ENCODE results near the gene MKS1. TPM values are rescaled to one million over a fixed set of nuclear protein-coding genes. Genes with fewer than 3 reads are reported as not detected.

MKS1 gene
- total RNA-seq, 1 experiment from 2014 or later: 24.8 TPM

DNA sequence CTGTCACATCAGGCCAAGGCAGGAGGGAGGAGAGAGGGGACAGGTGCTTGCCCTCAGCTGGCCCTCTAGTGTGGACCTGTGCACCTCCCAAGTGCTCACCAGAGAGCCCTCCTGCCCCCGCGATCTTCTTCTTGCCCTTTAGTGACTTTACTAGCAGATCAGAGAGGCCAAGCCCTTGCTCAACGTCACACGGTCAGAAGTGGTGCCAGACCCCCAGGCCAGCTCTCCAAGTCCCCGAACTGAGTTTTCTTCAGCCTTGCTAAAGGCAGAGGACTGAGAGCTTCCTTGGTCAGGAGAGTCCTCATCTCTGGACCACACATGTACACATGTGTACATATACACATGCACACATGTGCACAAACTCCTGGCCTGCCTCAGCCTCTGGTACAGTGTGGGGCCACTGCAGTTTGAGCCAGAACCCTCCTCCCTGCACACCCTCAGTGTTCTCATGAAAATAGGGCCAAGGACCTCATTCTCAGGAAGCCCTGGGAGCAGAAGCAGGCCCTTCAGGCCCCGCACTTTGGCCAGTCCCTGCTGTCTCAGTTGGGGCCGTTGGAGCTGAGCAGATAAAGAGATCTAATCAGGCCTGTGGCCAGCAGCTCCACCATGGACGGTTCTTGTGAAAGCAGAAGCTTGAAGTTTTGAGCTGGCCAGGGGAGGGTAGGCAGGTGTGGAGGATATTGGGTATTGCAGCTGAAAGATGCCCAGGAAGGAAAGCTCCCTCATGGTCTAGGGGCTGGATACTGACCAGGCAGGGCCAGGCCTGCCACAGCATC lies 33.9 kb downstream of the MKS1 start:
- no peak overlapping the region for H3K27ac Mint-ChIP-seq
- Histone ChIP-seq H2BK120ac (ENCODE audit: low read depth, low read length, poor library complexity, severe bottlenecking) (no peak overlapping the region), H2BK5ac (ENCODE audit: insufficient read length, low read length) (no peak overlapping the region), H4K91ac (ENCODE audit: insufficient read length, low read depth, low read length) (no peak overlapping the region), H2BK12ac (ENCODE audit: insufficient read length, low read depth, low read length) (no peak overlapping the region), H3K14ac (ENCODE audit: insufficient read depth, low read length) (no peak overlapping the region), H3K9me3 (ENCODE audit: control insufficient read depth, low read depth, low read length) (no peaks in the 10 kb centered on the region), H3K4me1 (ENCODE audit: insufficient read depth, low read length) (no peaks in the 10 kb centered on the region), H4K8ac (replicated peaks; ENCODE audit: insufficient read length, low read depth, low read length) (no peak overlapping the region), H3K4me2 (ENCODE audit: insufficient read depth, insufficient read length, low read length) (no peak overlapping the region), H2AFZ (ENCODE audit: low read length) (no peak overlapping the region), H3K4ac (ENCODE audit: low read depth, low read length) (no peak overlapping the region), H3K9ac (ENCODE audit: extremely low read depth, insufficient read length, low read length) (no peak overlapping the region), H3K27me3 (ENCODE audit: insufficient read depth, low read length) (no peaks in the 10 kb centered on the region), H3K18ac (ENCODE audit: insufficient read length, low read depth, low read length) (no peak overlapping the region), H4K20me1 (ENCODE audit: control insufficient read depth, insufficient read depth, insufficient read length) (no peaks in the 10 kb centered on the region), H4K5ac (ENCODE audit: insufficient read length, low read depth, low read length) (no peak overlapping the region), H3K79me1 (ENCODE audit: insufficient read depth, low read depth, low read length, poor library complexity, severe bottlenecking) (no peaks in the 10 kb centered on the region), H3K79me2 (ENCODE audit: insufficient read depth, low read length) (no peaks in the 10 kb centered on the region), H3K27ac (ENCODE audit: insufficient read length, low read depth, low read length) (no peak overlapping the region), H3K23ac (ENCODE audit: insufficient read length, low read depth, low read length) (no peak overlapping the region), H3T11ph (ENCODE audit: low read length) (no peak overlapping the region), H3K23me2 (ENCODE audit: insufficient read length, low read depth, low read length, poor library complexity, severe bottlenecking) (no peaks in the 10 kb centered on the region), H3K56ac (ENCODE audit: insufficient read length, low read depth, low read length) (no peak overlapping the region), H2AK5ac (ENCODE audit: insufficient read length, low read length) (no peak overlapping the region), H2BK20ac (ENCODE audit: low read depth, low read length, poor library complexity, severe bottlenecking) (no peak overlapping the region), H2BK15ac (ENCODE audit: low read depth, low read length) (no peak overlapping the region)
- no peak overlapping the region for H3K4me3 Mint-ChIP-seq
- DNase-seq: no peak
- no CpG with 5 or more reads among the region's 8 CpGs for WGBS (ENCODE audit: extremely low coverage, insufficient read length, low lambda C conversion rate)
- TF ChIP-seq, protein P1, sequence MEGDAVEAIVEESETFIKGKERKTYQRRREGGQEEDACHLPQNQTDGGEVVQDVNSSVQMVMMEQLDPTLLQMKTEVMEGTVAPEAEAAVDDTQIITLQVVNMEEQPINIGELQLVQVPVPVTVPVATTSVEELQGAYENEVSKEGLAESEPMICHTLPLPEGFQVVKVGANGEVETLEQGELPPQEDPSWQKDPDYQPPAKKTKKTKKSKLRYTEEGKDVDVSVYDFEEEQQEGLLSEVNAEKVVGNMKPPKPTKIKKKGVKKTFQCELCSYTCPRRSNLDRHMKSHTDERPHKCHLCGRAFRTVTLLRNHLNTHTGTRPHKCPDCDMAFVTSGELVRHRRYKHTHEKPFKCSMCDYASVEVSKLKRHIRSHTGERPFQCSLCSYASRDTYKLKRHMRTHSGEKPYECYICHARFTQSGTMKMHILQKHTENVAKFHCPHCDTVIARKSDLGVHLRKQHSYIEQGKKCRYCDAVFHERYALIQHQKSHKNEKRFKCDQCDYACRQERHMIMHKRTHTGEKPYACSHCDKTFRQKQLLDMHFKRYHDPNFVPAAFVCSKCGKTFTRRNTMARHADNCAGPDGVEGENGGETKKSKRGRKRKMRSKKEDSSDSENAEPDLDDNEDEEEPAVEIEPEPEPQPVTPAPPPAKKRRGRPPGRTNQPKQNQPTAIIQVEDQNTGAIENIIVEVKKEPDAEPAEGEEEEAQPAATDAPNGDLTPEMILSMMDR (conservative IDR thresholded peaks at IDR 0.05): no peak
- peaks cover 14% of the 10 kb centered on the region for H3K27me3 Mint-ChIP-seq (ENCODE audit: low read depth)
- no peaks in the 10 kb centered on the region for H3K36me3 Mint-ChIP-seq (ENCODE audit: insufficient read depth in 1 of 3, low read depth in 3 of 3)
- peaks cover 7 to 8% of the 10 kb centered on the region in 2 experiments; a peak in 3 of 4 replicates for H3K4me1 Mint-ChIP-seq
- no peaks in the 10 kb centered on the region; a peak in 1 of 5 replicates for H3K9me3 Mint-ChIP-seq
